HG02884 (cell line): ENCODE measurements around the gene ATP6V1C2.
A peak's percentile ranks its signal among the peaks of the same experiment; 100 is the strongest.
"Not testable (repeated sequence)": the region's sequence is repeated elsewhere in the genome, so short reads cannot be mapped to it uniquely, and the experiment has no call there.

Experiments used
- ATAC-seq: cut with Tn5 transposase; IDR thresholded peaks from one replicate; pipeline ENCODE4 v1.9.1; 2021; ENCODE audit warnings: mild to moderate bottlenecking, moderate library complexity; ENCODE audit not compliant: unreplicated experiment

ATP6V1C2 gene

GRCh38 chr2:10783421-10783820, 62.0 kb downstream of the ATP6V1C2 start:
- no peak for ATAC-seq

- no peak for ATAC-seq
These were observed 63.3 kb downstream of the ATP6V1C2 start for GRCh38 chr2:10784719-10785118.

- ATAC-seq = no peak
These were observed 63.8 kb downstream of the ATP6V1C2 start for GRCh38 chr2:10785260-10785659.

GRCh38 chr2:10786240-10786982, 65.0 kb downstream of the ATP6V1C2 start:
- ATAC-seq = no peak

- ATAC-seq = no peak
These were observed 65.9 kb downstream of the ATP6V1C2 start for GRCh38 chr2:10787176-10787968.

GRCh38 chr2:10788855-10789254, 67.4 kb downstream of the ATP6V1C2 start:
- no peak for ATAC-seq

- peak; percentile 60 for ATAC-seq
These were observed 69.0 kb downstream of the ATP6V1C2 start for GRCh38 chr2:10790228-10790973.

- no peak for ATAC-seq
These were observed 70.7 kb downstream of the ATP6V1C2 start for GRCh38 chr2:10792001-10792634.

- ATAC-seq = no peak
These were observed 71.4 kb downstream of the ATP6V1C2 start for GRCh38 chr2:10792660-10793400.

GRCh38 chr2:10793816-10794215, 72.4 kb downstream of the ATP6V1C2 start:
- ATAC-seq = no peak

GRCh38 chr2:10794876-10795275, 73.4 kb downstream of the ATP6V1C2 start:
- no peak for ATAC-seq

- no peak for ATAC-seq
These were observed 74.1 kb downstream of the ATP6V1C2 start for GRCh38 chr2:10795508-10796046.

- ATAC-seq = no peak
These were observed 75.3 kb downstream of the ATP6V1C2 start for GRCh38 chr2:10796703-10797102.

- no peak for ATAC-seq
These were observed 77.4 kb downstream of the ATP6V1C2 start for GRCh38 chr2:10798783-10799182.

GRCh38 chr2:10800163-10800562, 78.7 kb downstream of the ATP6V1C2 start:
- ATAC-seq = no peak

GRCh38 chr2:10802657-10803056, 81.2 kb downstream of the ATP6V1C2 start:
- ATAC-seq = no peak

- ATAC-seq = not testable (repeated sequence)
These were observed 84.6 kb downstream of the ATP6V1C2 start for GRCh38 chr2:10805990-10806389.

- no peak for ATAC-seq
These were observed 85.1 kb downstream of the ATP6V1C2 start for GRCh38 chr2:10806543-10806942.

GRCh38 chr2:10810202-10811161, 89.1 kb downstream of the ATP6V1C2 start:
- no peak for ATAC-seq
